ENCODE data around the gene HYAL1.

The HYAL1 gene

GRCh38 chr3:50256978-50257890, 46.1 kb downstream of the HYAL1 start:
- no peak for DNase-seq

GRCh38 chr3:50255251-50255615, 48.1 kb downstream of the HYAL1 start:
- no peak for DNase-seq

- DNase-seq = no peak
Observed at GRCh38 chr3:50254577-50255250, 48.7 kb downstream of the HYAL1 start.

- DNase-seq = peak; percentile 94
Observed at GRCh38 chr3:50251220-50251619, 52.2 kb downstream of the HYAL1 start.

- no peak for DNase-seq
Observed at GRCh38 chr3:50250514-50250913, 52.9 kb downstream of the HYAL1 start.

Measured in NCI-H226 (cell line).